HG03378 (cell line): ENCODE measurements around the gene PDE4C.

ENCODE experiments used
- ATAC-seq: cut with Tn5 transposase; IDR thresholded peaks from one replicate; pipeline ENCODE4 v1.9.1; 2021; ENCODE audit warnings: mild to moderate bottlenecking, moderate library complexity; ENCODE audit not compliant: unreplicated experiment

PDE4C gene

DNA sequence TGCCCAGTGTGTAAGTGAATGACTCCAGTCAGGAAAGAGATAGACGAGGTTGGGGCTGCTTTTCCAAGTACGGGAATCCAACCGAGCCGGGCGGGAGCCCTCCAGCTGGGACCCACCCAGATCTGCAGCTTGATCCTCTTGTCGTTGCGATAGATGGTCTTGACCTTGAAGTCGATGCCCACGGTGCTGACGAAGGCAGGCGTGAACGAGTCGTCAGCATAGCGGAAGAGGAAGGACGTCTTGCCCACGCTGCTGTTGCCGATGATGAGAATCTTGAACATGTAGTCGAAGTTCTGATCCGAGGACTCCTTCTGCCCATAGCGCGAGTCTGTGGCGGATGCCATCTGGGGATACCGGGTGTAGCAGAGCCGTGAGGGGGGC, 23.9 kb downstream of the PDE4C start:
- ATAC-seq: no peak

DNA sequence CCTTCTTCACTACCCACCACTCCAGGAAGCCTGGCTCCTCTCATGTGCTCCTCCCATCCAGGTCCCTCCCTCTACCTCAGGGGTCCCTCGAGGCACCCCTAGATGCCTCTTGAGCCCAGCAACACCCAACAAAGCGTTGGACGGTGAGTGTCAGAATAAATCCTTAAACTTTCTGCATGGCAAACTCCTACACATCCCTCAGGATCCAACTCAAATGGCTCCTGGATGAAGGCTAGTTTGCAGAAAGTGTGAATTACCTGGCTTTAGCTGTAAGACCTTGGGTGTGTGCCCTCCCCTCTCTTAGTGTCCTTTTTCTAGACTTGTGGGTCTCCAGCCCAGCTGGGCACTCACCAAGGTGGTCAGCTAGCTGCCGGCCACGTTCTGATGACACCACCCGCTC, 27.9 kb downstream of the PDE4C start:
- no peak for ATAC-seq

DNA sequence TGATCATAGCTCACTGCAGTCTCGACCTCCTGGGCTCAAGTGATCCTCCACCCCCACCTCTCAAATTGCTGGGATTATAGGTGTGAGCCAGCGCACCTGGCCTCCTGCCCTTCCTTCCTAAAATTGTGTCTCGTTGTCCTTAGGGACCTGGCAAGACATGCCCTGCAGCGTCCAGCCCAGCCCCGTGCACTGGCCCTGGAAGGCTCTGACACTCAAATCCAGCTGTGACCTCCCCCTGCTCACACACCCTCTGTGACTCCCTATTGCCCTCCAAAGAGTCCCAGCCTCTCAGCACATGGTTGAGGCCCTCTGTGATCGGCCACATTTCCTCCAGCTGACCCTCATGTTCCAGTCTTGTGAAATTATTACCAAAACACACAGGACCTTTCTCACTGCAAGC, 28.3 kb downstream of the PDE4C start:
- no peak for ATAC-seq

- ATAC-seq: no peak
These were observed 28.9 kb downstream of the PDE4C start for GRCh38 chr19:18197306-18197705.

- no peak for ATAC-seq
These were observed 29.8 kb downstream of the PDE4C start for GRCh38 chr19:18196511-18196845.

DNA sequence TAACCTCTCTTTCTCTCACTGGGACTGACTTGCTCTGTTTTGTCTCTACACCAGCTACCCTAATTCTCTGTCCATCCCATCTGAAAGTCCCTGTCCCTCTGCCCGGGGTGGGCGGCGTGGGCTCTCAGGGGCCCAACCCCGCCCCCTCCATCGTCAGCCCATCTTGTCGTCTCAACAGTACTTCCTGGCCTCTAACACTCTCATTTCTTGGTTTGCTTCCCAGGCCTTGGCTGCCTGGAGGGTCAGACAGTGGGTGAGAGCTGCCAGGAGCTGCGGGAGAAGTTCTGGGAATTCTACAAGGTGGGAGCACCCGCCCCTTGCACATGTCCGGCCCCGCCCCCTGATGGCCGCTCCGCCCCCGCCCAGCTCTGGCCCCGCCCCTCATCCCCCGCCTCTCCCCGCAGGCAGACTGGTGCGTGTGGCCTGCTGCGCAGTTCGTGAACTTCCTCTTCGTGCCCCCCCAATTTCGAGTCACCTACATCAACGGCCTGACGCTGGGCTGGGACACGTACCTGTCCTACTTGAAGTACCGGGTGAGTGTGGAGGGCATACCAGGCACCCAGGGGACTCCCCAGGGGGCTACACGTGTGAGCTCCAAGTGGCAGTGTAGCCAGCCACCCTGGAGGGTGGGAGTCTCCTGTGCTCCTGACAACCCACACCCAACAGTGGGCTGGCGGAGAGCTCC, 31.5 kb downstream of the PDE4C start:
- ATAC-seq: no peak

- no peak for ATAC-seq
These were observed 32.1 kb downstream of the PDE4C start for GRCh38 chr19:18194181-18194530.

DNA sequence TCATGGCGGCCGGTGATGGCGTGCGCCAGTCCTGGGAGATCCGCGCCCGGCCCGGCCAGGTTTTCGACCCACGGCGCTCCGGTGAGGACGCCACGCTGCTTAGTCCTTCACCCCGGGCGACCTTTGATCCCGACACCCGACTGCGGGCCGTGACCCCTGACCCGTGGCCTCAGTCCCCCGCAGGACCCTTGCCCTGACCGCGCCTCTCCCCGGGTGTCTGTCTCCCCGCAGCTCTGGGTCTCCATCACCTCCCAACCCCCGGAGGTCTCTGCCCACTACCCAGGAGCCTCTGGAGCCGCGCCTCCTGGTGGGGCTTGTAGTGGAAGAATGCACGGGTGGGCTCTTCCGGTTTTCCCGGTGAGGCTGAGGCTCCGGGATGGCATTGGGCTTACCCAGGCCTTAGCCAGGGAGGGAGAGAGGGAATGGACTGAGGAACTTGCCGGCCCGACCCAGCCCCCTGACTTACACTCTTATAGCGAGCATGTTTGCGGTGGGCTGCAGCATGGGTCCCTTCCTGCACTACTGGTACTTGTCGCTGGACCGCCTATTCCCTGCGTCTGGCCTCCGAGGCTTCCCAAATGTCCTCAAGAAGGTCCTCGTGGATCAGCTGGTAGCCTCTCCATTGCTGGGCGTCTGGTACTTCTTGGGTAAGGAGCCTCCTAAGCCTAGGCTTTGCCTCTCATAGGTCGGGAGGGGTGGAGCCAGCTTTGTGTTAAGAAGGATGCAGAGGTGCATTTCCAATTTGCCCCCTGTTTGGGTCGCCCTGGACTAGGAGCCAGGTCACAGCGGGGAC, 32.7 kb downstream of the PDE4C start:
- no peak for ATAC-seq

DNA sequence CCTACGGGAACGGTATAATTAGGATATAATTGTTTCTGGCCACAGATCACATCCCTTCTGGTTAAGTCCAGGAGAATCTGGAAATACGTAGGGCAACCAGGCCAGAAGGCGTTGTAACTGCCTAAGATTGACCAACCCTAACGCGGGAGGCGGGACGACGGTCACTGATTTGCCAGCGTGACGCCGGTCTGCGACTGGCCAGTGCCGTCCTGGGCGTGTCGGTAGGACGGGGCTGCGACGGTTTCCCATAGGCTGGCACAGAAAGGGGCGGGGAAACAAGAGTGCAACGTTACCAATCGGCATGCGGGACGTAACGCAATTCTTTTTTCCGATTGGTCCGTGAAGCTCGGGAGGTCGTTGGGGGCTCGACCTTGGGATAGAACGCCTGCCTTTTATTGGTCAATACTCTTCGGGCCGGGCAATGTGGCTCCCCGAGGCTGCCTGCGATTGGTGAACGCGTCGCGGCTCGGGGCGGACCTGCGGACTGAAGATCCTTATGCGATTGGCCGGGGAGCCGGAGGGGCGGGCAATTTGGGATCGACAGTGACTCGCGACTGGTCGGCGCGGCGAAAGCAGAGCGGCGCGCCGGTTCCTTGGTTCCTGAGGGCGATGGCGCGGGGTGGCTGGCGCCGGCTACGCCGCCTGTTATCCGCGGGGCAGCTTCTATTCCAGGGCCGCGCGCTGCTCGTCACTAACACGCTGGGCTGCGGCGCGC, 33.4 kb downstream of the PDE4C start, which contains the start of gene MPV17L2:
TSS of gene MPV17L2 (plus strand) at position 546 of the 715 bp plus-strand sequence. CDS start at position 610, 64 bp downstream.
- ATAC-seq: peak; percentile 78

GRCh38 chr19:18191640-18192062, 34.6 kb downstream of the PDE4C start:
- no peak for ATAC-seq

GRCh38 chr19:18190278-18190677, 36.0 kb downstream of the PDE4C start:
- ATAC-seq: no peak

DNA sequence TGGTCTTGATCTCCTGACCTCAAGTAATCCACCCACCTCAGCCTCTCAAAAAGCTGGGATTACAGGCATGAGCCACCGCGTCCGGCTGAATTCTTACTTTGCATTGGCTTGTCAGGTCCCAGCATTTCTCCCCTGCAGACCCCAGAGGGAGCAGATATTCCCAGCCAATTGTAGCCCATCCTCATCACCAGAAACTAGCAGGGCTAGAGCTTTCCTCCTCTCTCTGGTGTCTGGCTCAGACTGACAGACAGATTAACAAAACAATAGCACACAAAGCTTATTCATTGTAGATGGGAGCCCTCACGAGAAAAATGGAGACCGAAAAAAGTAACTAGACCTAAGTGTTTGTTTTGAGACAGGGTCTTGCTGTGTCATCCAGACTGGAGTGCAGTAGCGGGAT, 40.7 kb downstream of the PDE4C start:
- no peak for ATAC-seq

- ATAC-seq: no peak
These were observed 42.7 kb downstream of the PDE4C start for GRCh38 chr19:18183529-18183928.

DNA sequence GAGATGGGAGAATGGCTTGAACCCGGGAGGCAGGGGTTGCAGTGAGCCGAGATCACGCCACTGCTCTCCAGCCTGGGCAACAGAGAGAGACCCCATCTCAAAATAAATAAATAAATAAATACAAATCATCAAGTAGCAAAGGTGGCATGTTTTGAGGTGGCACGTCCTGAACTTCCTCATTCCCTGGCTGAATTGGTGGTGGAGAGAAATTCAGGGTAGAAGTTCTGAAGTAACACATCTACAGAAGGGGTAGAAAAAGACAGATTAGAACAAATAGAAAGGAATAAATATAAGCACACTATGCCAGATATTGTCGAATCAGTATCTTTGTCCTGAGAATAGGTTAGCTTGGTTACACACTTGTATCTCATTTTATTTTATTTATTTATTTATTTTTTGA, 46.3 kb downstream of the PDE4C start:
- no peak for ATAC-seq

- ATAC-seq: no peak
These were observed 49.6 kb downstream of the PDE4C start for GRCh38 chr19:18176367-18177310.

DNA sequence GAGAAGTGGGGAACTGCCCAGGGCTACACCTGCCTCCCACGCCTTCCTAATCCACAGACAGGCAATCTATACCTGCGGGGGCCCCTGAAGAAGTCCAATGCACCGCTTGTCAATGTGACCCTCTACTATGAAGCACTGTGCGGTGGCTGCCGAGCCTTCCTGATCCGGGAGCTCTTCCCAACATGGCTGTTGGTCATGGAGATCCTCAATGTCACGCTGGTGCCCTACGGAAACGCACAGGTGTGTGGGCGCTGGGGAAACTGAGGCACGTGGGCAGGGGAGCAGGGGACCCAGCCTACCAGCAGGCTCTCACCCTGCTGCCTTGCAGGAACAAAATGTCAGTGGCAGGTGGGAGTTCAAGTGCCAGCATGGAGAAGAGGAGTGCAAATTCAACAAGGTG, 51.3 kb downstream of the PDE4C start:
- ATAC-seq: no peak
